H1 (cell line): ENCODE data around the gene RASGEF1C. TPM values are rescaled to one million over a fixed set of nuclear protein-coding genes. Genes with fewer than 3 reads are reported as not detected.

Source experiments
- CHD2 ChIP-seq: IDR thresholded peaks from 2 replicates; pipeline ENCODE4 v1.6.1; 2012; ENCODE audit warnings: low read length, improper control_type of control experiment
- SRF ChIP-seq: IDR thresholded peaks from 2 replicates; pipeline ENCODE4 v1.6.1; 2011; ENCODE audit warnings: mild to moderate bottlenecking, low read depth, low read length, moderate library complexity
- polyA plus RNA-seq, 7 experiments: library from polyadenylated mRNA; depleted of rRNA in 3 of 7; stranded (reverse) in 5 of 7; unstranded in 2 of 7; fragments of >200 nt in 5 of 7; fragments of 200-250 nt in 2 of 7; gene quantifications; 1 replicate in 5 of 7; 2 replicates in 1 of 7; 4 replicates in 1 of 7; pipeline versions ENCODE4 v1.2.1 to v1.2.3, GENCODE V29; 2011 to 2013; ENCODE audit warnings: missing spikeins in 2 of 7, mixed read lengths in 2 of 7
- total RNA-seq: library from RNA; stranded (reverse); fragmentation: NEBNext Ultra II Directional; extraction: Animal tissue kit (Norgen Biotek cat#: 25700); gene quantifications from 2 replicates; pipeline ENCODE4 v1.2.1, GENCODE V29; 2021

RASGEF1C gene
- total and polyA plus RNA-seq, 2 of the 8 experiments (the other 6 are each of a cell fraction or from before 2014, with no cell fraction given) = 0.26 to 0.61 TPM

DNA sequence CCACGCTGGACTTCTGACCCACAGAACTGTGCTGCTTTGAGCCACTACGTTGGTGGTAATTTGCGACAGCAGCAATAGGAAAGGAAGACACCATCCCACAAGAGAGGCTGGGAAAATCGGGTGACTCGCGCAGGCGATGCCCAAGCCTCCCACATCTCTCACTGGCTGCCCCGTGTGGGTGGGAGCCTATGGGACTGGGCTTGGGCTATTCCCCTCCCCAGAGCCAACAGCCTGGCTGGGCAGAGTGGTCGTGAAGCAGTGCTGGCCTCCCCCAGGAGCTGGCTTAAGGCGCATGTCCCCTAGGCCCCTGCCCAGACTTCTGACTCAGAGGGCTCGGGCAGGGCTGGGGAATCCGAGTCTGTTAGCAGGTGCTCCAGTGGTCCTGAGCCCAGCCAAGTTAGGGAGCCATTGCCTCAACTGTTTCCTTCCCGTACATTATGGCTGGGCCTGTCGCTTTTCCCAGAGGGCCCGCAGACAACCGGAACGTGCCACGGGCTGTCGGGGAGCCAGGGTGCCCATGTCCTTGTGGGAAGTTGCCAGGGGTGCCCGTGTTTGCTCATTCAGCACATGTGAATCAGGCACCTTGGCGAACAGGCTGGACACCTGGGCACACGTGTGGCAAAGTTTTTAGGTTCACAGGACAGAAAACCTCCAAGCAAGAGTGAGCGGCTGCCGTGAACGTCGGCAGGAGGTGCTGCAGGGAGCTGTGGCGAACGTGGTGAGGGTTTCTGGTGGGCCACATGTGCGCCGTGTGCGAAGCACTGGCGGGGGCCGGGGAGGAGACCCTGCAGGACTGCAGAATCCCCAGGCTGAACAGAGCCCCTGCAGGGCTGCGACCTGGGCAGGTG, 7.0 kb upstream of the RASGEF1C start (continued):
- no peak for TF ChIP-seq CHD2
- no peak for TF ChIP-seq SRF
